GM11168 (cell line): ENCODE data around the gene OCA2.
"Not testable (repeated sequence)": the region's sequence is repeated elsewhere in the genome, so short reads cannot be mapped to it uniquely, and the experiment has no call there.

ENCODE experiments used
- in situ Hi-C: fragments of 300-500 bp; cut with MboI; formaldehyde crosslinking; loops from one replicate; pipeline ENCODE4 v1.12.0; 2022; ENCODE audit warnings: low sequenced_read_pairs; ENCODE audit not compliant: unreplicated experiment

OCA2 gene

DNA sequence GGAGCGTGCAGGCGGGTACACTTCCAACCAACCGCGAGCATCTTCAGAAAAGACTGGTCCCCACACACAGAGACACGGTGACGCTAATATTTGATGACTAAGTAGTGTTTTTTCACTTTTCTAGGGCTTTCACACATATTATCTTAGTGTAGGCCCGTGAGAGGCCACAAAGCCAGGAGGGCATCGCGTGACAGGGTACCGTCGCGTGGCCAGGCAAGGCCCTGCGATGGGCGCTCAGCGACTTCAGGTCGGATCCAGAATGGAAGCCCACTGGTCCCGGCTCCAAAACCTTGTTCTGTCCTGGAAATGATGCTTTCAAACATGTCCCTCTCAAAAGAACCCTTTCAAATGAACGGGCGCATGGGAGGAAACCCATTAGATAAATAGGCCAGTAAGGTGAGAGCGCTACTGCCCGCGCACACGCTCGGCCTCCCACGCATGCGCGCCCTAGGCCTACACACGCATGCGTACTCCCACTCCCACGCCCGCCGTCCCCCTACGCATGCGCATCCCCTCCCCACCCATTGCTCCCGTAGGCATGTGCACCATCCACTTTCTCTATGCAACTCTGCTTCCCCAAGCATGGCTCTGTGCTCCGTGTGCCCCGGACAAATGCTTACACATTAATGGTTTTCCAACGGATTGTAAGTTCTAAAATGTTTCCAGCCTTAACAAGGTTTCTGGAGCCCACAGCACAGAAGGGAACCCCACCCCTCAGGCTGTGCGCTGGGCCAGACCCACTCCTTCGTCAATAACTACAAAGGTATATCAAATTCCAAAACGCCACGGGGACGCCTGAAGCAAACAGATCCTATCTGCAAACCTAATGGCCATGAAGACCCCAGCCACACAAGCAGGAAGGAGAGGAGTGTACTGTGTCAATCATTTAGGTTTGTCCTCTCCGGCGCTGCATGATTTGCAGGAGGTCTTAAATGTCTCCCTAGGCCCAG lies 72.1 kb downstream of the OCA2 start:
- in situ Hi-C loops, result no loop called here

DNA sequence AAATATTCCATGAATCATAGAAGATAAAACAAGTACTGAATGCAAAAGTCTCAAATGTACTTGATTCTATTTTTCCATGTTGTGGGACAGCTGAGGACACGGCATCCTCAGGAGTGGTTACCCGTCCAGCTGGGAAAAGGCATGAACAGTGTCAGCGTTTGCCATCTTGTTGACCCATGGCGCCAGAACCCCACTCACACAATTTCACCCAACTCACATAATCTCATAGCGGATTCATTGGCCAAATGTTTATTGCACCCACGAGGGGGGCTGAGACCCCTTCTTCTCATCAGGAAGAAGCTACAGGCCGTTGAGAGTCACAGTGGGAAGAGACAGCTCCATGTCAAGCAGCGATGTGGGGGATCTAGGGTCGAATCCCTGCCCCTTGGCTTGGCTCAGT lies 72.9 kb downstream of the OCA2 start:
- in situ Hi-C loops, result no loop called here

DNA sequence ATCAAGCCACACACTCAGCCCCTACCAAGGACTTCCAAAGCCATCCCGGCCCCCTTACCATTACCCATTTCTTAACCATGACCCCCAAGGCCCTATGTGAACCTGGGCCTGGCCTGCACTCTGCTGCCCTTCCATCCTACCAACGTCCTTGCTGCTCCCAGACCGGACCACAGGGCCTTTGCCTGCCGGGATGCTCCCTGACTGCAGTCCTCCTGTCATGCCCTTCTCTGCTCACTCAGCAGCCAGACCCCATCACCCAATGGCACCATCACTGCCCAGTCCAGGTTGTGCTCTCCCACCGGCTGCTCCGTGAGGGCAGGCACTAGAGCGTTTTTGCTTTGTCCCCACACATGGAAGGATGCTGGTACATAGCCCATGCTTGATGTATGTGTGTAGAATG lies 73.7 kb downstream of the OCA2 start:
- in situ Hi-C loops, result no loop called here

DNA sequence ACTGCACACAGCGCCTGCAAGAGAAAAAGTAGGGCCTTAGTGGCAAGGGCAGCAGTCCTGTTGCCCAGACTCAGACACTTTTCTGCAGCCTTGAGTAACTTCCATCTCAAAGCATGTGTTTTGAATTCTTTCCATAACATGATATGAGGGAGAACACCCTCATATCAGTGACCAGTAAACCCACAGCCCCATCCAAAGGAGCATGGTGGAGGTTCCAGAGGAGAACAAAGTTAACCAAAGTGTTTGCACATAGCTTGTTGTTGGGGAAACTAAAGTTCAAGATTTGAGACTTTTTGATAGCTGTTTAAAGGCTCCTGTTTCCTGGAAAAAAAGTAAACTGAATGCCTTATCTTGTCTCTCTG lies 74.2 kb downstream of the OCA2 start:
- in situ Hi-C loops, result no loop called here

DNA sequence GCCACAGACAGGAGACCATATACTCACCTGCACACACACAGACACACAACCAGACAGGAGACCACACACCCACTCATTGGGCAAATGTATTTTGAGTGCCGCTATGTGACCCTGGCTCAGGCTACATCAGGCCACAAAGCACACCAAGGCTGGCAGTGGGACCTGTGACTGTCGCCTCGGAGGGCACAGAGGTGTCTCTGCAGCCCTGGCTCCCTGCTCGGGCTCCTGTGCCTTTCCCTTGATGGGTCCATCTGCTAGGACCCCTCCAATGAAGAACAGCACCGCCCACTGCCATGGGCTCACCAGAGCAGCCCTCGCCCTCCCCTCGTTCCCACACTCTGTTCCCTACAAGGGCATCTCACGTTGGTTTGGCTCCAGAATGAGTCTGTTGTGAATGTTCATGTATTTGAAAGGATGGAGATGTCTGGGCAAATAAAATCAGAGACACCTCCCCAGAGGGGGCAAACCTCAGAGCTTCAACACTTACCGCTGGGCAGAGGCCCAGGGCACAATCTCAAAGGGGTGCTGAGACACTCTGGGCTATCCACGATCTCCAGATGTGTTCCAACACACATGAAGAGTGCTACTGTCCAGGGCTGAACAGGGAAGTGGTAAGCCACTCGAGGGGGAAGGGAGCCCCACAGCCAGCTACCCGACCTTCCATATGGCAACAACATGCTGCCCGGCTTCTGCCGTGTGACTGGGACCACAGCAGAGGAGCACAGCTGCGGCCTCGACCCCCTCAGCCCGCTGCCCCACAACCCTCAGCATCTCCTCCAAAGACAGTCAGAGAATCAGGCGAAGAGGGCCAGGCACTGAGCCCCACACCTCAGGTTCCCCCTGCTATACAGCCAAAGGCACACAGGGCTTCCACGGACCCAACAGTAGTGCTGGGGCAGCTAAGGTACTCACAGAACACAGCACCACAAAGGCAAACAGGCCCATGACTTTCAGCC lies 74.9 kb downstream of the OCA2 start:
- in situ Hi-C loops, result no loop called here

DNA sequence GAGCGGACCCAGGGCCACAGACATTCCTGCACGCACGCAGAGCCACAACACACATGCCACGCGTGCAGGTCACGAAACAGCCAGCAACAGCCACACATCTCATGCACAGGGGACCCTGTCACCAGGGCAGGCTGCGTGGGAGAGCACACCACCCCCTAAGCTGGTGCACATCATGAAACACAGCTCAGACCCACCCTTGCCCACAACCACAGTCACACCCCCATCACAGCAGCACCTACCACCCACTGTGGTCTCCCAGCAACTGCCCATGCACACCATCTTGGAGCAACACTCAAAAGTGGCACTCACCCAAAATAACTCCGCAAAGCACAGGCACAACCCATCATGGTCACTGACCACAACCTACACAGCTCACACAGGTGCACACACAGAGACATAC lies 75.7 kb downstream of the OCA2 start:
- in situ Hi-C loops, result no loop called here

DNA sequence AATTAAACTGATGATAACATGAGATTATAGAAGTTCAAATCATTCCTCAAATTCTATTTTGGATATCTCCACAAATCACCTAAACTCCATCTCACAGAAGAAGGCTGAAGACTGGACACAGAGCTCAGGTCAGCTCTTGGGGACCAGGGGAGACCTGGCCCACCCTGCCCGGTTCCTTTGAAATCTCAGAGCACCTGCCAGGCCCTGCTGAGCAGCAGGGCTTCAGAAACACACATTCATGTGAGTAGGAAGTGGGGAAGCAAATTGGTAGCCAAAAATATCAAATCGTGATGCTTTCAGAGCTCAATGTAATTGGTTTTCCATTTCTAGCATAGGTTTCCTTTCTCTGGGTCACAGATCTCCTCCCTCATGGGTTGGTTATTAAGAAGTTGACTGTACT lies 76.2 kb downstream of the OCA2 start:
- in situ Hi-C loops, result no loop called here

DNA sequence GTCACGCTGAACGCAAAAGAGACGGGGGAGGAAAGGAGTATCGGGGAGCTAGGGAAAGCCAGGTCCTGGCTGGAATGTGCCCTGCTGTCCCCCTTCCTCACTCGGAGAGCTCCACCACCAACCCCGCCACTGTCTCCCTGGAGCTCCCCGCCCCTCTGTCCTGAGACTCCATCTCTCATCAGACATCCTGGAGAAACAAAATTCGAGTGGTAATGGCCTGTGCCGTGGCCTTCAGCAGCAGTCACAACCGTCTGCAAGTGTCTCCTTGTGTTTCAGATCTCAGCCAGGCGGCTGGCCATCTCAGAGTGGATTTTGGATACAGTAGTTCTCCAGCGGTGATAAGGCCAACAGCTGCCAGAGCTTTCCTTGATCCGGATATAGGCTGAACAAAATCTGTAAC lies 76.9 kb downstream of the OCA2 start:
- in situ Hi-C loops, result no loop called here

DNA sequence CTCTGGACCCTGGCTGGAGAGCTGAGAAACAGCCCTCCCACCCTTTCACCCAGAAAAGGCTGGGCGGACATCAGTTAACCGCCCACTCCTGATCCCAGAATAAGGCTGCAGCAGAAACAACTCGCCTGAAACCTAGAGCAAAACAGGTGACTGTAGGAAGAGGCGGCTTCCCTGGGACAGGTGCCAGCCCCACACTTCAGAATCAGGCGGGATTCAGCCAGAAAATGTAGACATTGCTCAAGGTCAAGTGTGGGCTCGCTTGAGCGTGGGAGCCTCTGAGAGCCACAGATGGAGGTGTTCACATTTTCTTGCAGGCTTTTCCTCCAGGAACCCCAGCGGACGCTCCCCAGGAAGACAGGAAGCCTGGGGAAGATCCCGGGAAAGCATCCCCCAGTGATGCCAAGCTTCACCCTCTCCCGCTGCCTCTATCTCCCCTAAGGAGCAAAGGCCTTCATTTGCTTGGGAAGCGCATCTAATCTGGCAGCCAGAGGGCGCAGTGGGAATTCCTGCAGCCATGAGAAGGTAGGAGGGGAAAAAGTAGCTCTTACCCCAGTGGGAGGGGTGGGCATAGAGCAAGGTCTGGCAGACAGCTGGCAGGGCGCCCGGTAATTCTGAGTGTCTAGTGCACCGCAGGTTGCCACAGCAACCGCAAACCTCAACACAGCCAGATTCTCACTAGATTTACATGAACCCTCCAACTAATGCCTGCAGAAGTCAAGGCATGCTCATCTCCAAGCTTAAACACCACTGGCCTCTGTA lies 77.7 kb downstream of the OCA2 start:
- in situ Hi-C loops, result no loop called here

DNA sequence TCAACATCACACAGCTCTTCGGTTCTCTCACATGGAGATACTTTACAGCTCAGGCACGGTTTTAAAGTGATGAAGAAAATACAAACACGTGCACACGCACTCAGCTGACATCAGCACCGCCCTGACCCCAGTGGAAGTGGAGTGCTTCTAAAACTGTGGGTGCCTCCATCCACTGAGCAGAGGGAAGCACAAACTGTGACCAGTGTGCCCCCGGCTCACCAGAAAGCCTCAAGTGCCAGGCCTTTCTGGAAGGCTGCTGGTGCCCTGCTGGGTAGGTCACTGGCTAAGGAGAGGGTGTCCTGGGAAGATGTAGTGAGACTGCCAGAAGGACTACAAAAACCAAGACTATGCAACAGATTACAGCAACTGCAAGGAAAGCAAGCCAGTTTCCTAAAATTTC lies 78.5 kb downstream of the OCA2 start:
- in situ Hi-C loops, result no loop called here

DNA sequence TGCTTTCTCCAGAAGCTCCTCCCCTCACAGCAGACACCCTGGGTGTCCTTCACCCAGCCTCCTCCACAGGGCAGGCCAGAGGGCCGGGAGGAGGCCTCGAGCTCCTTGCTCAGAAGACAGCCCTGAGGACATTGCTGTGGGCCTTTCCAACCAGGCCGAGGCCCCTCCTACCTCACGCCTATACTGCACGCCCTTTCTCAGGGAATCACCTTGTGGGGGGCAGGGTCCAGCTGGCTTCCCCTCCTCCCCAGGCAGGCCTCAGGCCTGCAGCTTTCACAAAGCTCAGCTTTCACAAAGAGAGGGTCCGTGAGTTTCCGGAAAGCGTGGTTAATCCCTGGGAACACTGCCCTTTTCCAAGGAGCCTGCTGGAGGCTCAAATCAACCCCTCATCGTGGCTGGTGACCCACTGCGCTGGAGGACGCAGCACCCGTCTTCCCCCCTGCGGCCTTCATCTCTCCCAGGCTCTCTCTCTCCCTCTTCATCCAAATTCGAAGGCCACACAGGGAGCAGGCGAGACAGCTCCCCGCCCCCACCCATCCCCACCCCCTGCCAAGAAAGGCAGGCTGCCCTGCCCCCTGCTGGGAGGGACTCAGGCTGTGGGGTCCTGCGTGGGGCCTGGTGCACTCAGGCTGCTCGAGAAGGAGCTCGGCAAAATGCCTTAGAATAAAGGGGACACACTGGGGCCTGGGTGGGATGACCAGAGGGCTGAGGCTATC lies 79.4 kb downstream of the OCA2 start:
- in situ Hi-C loops, result no loop called here

DNA sequence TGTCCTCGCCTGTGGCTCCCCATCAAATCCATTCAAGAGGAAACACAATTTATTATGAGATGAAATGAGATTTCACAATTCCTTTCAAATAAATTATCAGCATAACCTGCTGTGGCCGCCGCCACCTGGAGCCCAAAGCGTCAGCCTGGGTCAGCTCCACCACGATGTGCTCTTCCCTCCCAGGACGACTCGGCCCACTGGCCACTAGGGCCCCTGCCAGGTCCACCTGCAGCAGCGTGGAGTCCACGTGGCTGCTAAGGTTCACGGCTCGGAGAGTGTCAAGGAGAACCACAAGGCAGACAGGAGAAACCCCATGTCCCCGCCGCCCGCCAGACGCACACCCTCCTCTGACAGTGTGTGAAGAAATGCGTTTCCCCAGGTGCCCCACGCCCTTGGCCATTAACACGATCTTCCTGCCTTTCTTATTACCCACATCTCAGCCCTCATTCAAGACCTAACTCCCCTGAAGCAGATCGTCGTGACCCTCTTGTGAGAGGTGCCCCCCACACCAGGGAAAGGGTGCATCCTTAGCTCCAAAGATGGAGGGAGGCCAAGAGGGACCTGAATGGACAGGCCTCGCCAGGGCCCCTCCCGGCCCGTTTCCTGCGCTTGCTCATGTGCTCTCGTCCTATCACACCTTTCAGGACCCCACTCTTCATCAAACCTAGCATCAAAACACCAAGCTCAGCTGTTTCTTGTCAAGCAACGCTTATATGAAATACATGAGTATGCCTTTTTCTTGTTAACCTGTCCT lies 80.6 kb downstream of the OCA2 start:
- in situ Hi-C loops, result no loop called here

DNA sequence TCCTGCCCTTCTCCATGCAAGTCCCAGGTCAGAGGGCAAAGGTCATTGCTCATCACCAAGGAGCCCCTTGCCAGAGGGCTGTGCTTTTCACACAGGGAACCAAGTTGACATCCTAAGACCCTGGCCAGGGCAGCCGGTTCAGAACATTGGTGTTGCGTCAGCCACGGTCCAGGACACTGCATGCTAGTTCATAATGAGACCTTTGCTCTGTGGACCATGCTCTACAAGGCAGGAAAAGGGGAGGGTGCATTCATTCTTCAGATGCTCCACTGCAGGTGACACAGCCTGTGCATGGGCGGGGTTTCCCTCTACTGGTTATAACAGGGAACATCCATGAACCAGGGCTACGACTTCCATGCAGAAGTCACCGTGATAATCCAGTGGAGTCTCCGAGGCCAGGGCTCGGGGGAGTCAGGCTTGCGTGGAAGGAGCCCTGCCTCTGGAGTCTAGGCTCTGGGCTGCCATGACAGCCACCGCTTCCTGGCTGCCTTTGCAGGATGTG lies 81.6 kb downstream of the OCA2 start:
- in situ Hi-C loops, result no loop called here

DNA sequence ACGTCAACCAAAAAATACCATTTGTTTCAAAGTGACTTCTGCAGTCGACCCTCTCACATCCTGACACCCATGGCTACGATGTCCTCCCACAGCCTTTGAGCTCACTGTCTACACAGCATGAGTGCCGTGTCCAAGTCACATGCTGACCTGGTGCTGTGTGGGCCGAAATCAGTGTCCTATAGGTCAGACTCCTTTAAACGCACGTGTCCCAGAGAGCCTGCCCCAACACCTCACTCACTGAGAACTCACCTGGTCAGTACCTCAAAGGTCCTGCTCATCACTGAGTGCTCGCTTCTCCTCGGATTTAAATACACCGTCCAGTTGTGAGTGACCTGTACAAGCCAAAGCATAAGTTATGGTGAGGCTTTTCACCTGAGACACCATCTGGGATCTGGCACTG lies 83.3 kb downstream of the OCA2 start:
- in situ Hi-C loops, result no loop called here

DNA sequence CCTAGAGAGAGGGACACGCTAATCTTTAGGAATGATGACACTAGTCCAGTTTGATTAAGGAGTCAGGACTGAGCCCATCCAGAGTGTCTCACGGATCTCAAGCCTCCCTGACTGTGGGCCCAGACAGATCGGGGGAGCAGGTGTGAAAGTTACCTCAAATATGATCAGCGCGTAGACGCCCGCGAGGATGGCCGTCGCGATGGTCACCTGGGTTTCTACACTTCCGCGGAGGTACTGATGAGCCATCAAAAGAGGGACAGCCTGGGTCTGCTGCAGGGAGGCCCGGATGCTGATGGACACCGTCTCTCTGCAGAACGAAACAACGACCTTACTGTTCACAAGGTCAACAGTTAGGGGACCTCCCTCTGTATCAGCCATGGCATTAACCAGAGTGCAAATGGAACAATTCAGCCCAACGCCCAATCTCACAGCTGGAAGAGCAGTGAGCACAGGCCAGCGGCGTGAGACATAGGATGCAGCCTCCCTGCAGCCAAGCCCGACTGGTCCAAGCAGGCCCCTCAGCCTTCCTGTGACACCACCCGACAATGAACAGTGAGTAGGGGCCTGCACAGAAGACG lies 84.4 kb downstream of the OCA2 start:
- in situ Hi-C loops, result no loop called here

DNA sequence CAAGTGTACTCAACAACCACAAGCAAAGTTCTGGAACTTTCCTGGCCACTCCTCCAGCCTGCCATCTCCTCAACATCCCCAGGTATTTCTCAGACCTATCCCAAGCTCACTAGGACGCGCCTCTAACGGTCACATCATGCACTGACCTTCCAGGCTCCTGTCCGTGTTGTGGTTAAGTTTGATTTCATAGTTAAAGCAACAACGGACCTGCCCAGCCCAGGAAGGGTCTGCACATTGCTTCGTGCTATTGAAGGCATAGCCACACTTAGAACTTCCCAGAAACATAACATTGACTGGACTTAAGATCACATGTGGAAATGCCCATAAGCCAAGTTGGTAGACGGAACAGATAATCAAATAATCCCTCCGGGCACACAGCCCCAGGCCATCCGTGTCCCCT lies 85.1 kb downstream of the OCA2 start:
- in situ Hi-C loops, result no loop called here

DNA sequence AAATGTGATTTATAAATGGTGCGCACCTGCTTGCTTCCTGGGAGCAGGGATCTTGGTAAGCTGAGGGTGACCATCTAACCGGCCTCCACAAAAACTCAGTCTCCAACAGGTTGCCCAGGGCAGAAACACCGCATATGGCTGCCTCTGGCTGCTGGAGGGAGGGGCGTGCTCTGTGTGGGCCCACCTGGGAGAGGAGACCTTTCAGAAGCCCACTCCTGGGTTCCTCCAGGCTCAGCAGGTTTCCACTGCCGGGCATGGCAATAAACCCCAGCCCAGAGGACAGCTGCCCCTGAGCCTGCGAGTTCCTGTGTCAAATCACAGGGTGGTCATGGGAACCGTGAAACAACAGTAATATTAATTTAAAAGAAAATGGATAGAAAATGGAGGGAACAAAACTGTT lies 85.6 kb downstream of the OCA2 start:
- in situ Hi-C loops, result no loop called here

DNA sequence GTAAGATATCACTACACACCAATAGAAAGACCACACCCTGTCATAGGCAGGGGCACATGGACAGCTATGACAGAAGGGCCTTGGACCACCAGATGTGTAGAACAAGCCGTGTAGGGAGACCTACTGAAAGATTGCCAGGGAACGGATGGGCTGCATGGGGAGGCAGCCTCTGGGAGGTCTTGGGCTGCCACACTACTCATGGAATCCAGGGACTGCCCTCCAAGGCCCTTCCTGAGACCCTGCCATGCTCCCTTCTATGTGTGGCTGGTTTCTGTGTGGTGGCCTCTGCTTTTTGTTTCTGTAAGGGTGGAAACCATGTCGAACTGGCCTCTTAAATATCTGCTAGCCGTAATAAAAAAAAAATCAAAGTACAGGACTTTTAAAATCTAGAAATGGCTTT lies 86.9 kb downstream of the OCA2 start:
- in situ Hi-C loops, result no loop called here

DNA sequence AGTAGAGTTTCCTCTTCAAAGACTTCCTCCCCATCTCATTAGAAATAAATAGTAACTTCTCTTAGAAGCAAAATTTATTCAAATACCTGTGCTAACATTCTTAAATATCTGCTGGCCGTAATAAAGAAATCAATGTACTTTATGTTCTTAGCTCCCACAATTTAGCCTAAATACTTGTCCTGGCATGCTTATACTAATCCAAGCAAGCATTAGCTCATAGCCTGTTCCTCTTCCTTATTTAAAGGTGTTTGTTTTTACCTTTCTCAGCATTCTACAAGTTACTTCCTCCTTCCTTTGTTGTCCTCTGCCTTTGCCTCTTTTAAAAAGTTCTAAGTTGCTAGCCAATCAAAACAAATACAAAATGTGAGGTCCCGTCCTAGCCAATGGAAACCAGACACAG lies 90.9 kb downstream of the OCA2 start:
- in situ Hi-C loops, result not testable (repeated sequence)
